Heart left ventricle (tissue), 16 donors: ENCODE data around the gene ACYP1. TPM values are rescaled to one million over a fixed set of nuclear protein-coding genes. Genes with fewer than 3 reads are reported as not detected.

Experiments used
- ATAC-seq, 4 donors: fragments of 200-7000 bp; cut with Tn5 transposase; one replicate each; pipeline ENCODE4 v1.9.1; 2020 to 2022; ENCODE audit warnings: moderate library complexity in 4 of 4, mild to moderate bottlenecking in 3 of 4, moderate number of reproducible peaks in 1 of 4
- DNase-seq, 5 donors: peaks; one replicate each; pipeline ENCODE4 v3.0.0-alpha.2; 2020
- H3K27ac ChIP-seq, 12 donors: fragments of 200-600 bp; sonication (generic) in 4 of 12; one replicate each; pipeline versions ENCODE4 v1.5.0 to v1.8.0; 2016 to 2022; ENCODE audit warnings: mild to moderate bottlenecking in 2 of 12
- H3K27me3 ChIP-seq, 9 donors: fragments of 200-600 bp; sonication (generic) in 2 of 9; one replicate each; pipeline versions ENCODE4 v1.5.1 to v1.8.0; 2016 to 2022; ENCODE audit warnings: mild to moderate bottlenecking in 3 of 9
- H3K36me3 ChIP-seq, 9 donors: fragments of 200-600 bp; sonication (generic) in 2 of 9; one replicate each; pipeline versions ENCODE4 v1.5.0 to v1.8.0; 2018 to 2022; ENCODE audit warnings: mild to moderate bottlenecking in 2 of 9
- H3K4me1 ChIP-seq, 12 donors: fragments of 200-600 bp; sonication (generic) in 4 of 12; one replicate each; pipeline versions ENCODE4 v1.5.0 to v1.8.0; 2016 to 2022; ENCODE audit warnings: mild to moderate bottlenecking in 3 of 12
- H3K4me3 ChIP-seq, 12 donors: fragments of 200-600 bp; sonication (generic) in 4 of 12; one replicate each; pipeline versions ENCODE4 v1.5.0 to v1.8.0; 2017 to 2022; ENCODE audit warnings: mild to moderate bottlenecking in 9 of 12, moderate library complexity in 4 of 12
- H3K9me3 ChIP-seq, 12 donors: fragments of 200-600 bp; sonication (generic) in 4 of 12; one replicate each; pipeline versions ENCODE4 v1.5.0 to v1.8.0; 2016 to 2022; ENCODE audit warnings: mild to moderate bottlenecking in 1 of 12
- CTCF ChIP-seq, 12 donors: fragments of 200-600 bp; sonication (generic) in 4 of 12; IDR thresholded peaks; one replicate each; pipeline versions ENCODE4 v1.5.0 to v1.8.0; 2018 to 2022; ENCODE audit warnings: antibody characterized with exemption in 12 of 12, mild to moderate bottlenecking in 5 of 12
- POLR2A ChIP-seq, 2 donors: fragments of 450-650 bp; IDR thresholded peaks; one replicate each; pipeline ENCODE4 v1.6.1; 2017; ENCODE audit warnings: antibody characterized with exemption in 2 of 2, mild to moderate bottlenecking in 2 of 2, moderate library complexity in 2 of 2
- WGBS, 4 donors: extraction: QIAGEN DNeasy Blood & Tissue Kit in 2 of 4; methylation state at CpG; one replicate each; pipeline versions ENCODE4 v1.1.5 to v1.1.7; 2013 to 2018; 5-methylcytosine and 5-hydroxymethylcytosine counted together
- intact Hi-C, 10 donors: fragments of 100-400 bp; cut with DNase I; formaldehyde crosslinking; loops; one replicate each; pipeline versions ENCODE4 v1.11.1 to v1.14.2; 2022
- polyA plus RNA-seq, 2 donors: library from polyadenylated mRNA; stranded (reverse); fragments of 200-250 nt; gene quantifications; one replicate each; pipeline ENCODE4 v1.2.3, GENCODE V29; 2013
- total RNA-seq, 9 donors: library from RNA; depleted of rRNA in 2 of 9; stranded (reverse); fragments of >200 nt in 2 of 9; fragmentation: NEBNext Ultra II Directional in 3 of 9; extraction: Animal tissue kit (Norgen Biotek cat#: 25700) in 3 of 9; gene quantifications; one replicate each; pipeline versions ENCODE4 v1.1.0 to v1.2.4, GENCODE V29; 2016 to 2023
- donor health status: ischemic (EF 13 %, LVEDD 7.1; RV severe dilation, severe dysfunction).
- donor health status: healthy with polysubstance abuse.
- donor health status: DM: no; HTN: yes; CAD: no.
- donor health status: DM: no; HTN: no; CAD: no.
- donor health status: ischemic (EF 25% LVEDD 6.9; RV normal size, moderate dysfunction).
- donor health status: ischemic (EF 25% LVEDD 5.7; RV mildly dilated, moderate dysfunction).
- donor health status: healthy.
- donor health status: DM: yes; HTN: yes; CAD: no.
- donor health status: ischemic (EF 35%, LVEDD 5.7; RV mildly dilated, moderate dysfunction).
- donor health status: nonischemic (EF 11% LVEDD 7.7; RV severe dilation, severe dysfunction).
- donor health status: DM: yes; HTN: yes; CAD: no.
- donor health status: PGD.
- donor health status: ischemic (EF 29% LVEDD 5.4; RV normal size, mild dysfunction).
- donor health status: nonischemic (EF 23%, LVEDD 6.1; RV moderate dilation, normal function).

Gene ACYP1
- total and polyA plus RNA-seq, 11 donors = 6.7 to 20.0 (median 11.4) TPM

GRCh38 chr14:75067212-75067611 is 3.4 kb upstream of the ACYP1 start:
- H3K27ac ChIP-seq = peak overlapping the region in 1 of 12 donors; percentile 98
- intact Hi-C loops = loop anchor here in 4 of 10 donors (5.0 to 10.0 kb wide), 3 partner anchors 55 to 122 kb away; no protein-coding TSS in a partner anchor
- no peak for DNase-seq
- no peak for ATAC-seq
- 88 to 97% (median 95%) methylated on average over 1 of the region's 1 CpG for WGBS, 4 donors
- H3K4me3 ChIP-seq = peak overlapping the region in 1 of 12 donors; percentile 67
- no peaks in the 10 kb centered on the region for H3K36me3 ChIP-seq
- no peaks in the 10 kb centered on the region for H3K27me3 ChIP-seq
- no peaks in the 10 kb centered on the region for H3K9me3 ChIP-seq
- H3K4me1 ChIP-seq = peaks cover 0 to 63% (median 39%) of the 10 kb centered on the region in 12 donors
- TF ChIP-seq POLR2A (IDR thresholded peaks at IDR 0.05) (no peak), CTCF (IDR thresholded peaks at IDR 0.05) (no peak)

- H3K4me3 ChIP-seq = no peak overlapping the region
- H3K9me3 ChIP-seq = no peaks in the 10 kb centered on the region
- WGBS, 4 donors = 97 to 99% (median 98%) methylated on average over 3 of the region's 3 CpGs
- intact Hi-C loops = loop anchor here in 4 of 10 donors (5.0 to 10.0 kb wide), 3 partner anchors 54 to 122 kb away; no protein-coding TSS in a partner anchor
- no peaks in the 10 kb centered on the region for H3K36me3 ChIP-seq
- TF ChIP-seq CTCF (IDR thresholded peaks at IDR 0.05) (no peak), POLR2A (IDR thresholded peaks at IDR 0.05) (no peak)
- no peak for DNase-seq
- H3K27me3 ChIP-seq = no peaks in the 10 kb centered on the region
- peaks cover 0 to 58% (median 37%) of the 10 kb centered on the region in 12 donors for H3K4me1 ChIP-seq
- no peak overlapping the region for H3K27ac ChIP-seq
- ATAC-seq = no peak
These were observed 2.9 kb upstream of the ACYP1 start for GRCh38 chr14:75066691-75067090.

GRCh38 chr14:75064205-75064567 is 362 bp upstream of the ACYP1 start:
- Histone ChIP-seq H3K36me3 (peaks cover 0 to 9% (median 0%) of the 10 kb centered on the region in 9 donors), H3K4me1 (peaks cover 0 to 45% (median 30%) of the 10 kb centered on the region in 12 donors), H3K9me3 (peaks cover 0 to 5% (median 0%) of the 10 kb centered on the region in 12 donors), H3K27me3 (no peaks in the 10 kb centered on the region), H3K27ac (peak overlapping the region in 9 of 12 donors; percentile 3 to 80 (median 69)), H3K4me3 (peak overlapping the region; percentile 56 to 91 (median 74))
- ATAC-seq (no peak), DNase-seq (no peak)
- intact Hi-C loops = loop anchor here in 1 of 10 donors (10.0 kb wide), 1 partner anchor 119 kb away; no protein-coding TSS in a partner anchor
- TF ChIP-seq CTCF (IDR thresholded peaks at IDR 0.05) (no peak), POLR2A (IDR thresholded peaks at IDR 0.05) (no peak)
- WGBS, 4 donors = 56 to 58% (median 57%) methylated on average over 8 of the region's 8 CpGs

- WGBS, 4 donors = 32 to 50% (median 34%) methylated on average over 5 of the region's 5 CpGs
These were observed 811 bp downstream of the ACYP1 start for GRCh38 chr14:75063013-75063412.

More at GRCh38 chr14:75063013-75063412, 811 bp downstream of the ACYP1 start:
- H3K27ac ChIP-seq = peak overlapping the region in 3 of 12 donors; percentile 69 to 80 (median 80)
- TF ChIP-seq CTCF (IDR thresholded peaks at IDR 0.05) (no peak), POLR2A (IDR thresholded peaks at IDR 0.05) (no peak)
- no peak for ATAC-seq
- H3K9me3 ChIP-seq = peaks cover 0 to 5% (median 0%) of the 10 kb centered on the region in 12 donors
- H3K4me1 ChIP-seq = peaks cover 0 to 41% (median 24%) of the 10 kb centered on the region in 12 donors
- intact Hi-C loops = loop anchor here in 1 of 10 donors (10.0 kb wide), 1 partner anchor 118 kb away; no protein-coding TSS in a partner anchor
- H3K27me3 ChIP-seq = no peaks in the 10 kb centered on the region
- no peak for DNase-seq
- peaks cover 0 to 9% (median 0%) of the 10 kb centered on the region in 9 donors for H3K36me3 ChIP-seq
- H3K4me3 ChIP-seq = peak overlapping the region in 11 of 12 donors; percentile 56 to 91 (median 74)
